GM12801 (cell line): ENCODE results near the gene C5orf34.

Experiments
- TF ChIP-seq, protein P1 (sequence below): IDR thresholded peaks from one replicate; pipeline ENCODE4 v1.5.1; 2011; ENCODE audit warnings: control low read depth; ENCODE audit not compliant: insufficient read length; ENCODE audit errors: extremely low read depth

C5orf34 gene

DNA sequence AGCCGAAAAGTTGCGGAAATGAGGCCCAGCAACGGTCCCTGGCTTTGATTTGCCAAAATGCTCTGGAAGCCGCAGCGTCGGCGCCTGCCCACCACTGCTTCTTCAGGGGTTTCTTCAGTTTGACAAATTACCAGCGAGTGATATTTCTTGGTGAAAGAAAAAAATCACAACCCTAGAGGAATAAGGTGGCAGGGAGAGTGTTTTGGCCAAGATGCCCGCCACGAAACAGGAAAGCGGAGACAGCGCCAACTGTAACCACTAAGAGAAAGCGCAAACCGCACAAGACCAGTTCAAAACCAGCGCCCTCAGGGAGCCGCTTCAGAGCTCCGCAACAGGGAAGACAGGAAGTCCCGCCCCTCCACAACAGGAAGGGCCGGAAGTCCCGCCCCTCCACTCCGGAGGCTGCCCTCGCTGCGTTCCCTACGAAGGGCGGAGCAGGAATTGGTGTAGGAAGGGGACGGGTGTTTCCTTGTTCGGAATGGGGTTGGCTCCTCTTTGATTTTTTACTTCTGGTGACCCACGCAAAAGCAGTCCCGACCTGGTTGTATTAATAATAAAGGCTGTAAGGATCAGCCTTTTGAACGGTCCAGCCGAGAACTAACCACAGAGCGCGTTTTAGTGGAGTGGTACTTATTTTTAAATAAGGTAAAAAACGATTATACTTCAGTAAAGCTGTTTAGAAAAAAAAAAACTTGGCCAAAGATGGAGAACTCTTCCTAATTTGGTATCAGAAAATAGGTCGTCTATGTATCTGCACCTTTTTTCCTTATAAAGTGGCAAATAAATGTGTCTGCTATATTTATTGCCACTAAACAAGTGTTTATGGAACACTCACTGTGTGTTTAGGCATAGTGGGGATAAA is at the start of gene C5orf34:
Gene C5orf34 (minus strand): TSS at position 333 of the 862 bp plus-strand sequence. CDS start 5,809 bp downstream, outside the sequence.
- TF ChIP-seq, protein P1, sequence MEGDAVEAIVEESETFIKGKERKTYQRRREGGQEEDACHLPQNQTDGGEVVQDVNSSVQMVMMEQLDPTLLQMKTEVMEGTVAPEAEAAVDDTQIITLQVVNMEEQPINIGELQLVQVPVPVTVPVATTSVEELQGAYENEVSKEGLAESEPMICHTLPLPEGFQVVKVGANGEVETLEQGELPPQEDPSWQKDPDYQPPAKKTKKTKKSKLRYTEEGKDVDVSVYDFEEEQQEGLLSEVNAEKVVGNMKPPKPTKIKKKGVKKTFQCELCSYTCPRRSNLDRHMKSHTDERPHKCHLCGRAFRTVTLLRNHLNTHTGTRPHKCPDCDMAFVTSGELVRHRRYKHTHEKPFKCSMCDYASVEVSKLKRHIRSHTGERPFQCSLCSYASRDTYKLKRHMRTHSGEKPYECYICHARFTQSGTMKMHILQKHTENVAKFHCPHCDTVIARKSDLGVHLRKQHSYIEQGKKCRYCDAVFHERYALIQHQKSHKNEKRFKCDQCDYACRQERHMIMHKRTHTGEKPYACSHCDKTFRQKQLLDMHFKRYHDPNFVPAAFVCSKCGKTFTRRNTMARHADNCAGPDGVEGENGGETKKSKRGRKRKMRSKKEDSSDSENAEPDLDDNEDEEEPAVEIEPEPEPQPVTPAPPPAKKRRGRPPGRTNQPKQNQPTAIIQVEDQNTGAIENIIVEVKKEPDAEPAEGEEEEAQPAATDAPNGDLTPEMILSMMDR = no peak

DNA sequence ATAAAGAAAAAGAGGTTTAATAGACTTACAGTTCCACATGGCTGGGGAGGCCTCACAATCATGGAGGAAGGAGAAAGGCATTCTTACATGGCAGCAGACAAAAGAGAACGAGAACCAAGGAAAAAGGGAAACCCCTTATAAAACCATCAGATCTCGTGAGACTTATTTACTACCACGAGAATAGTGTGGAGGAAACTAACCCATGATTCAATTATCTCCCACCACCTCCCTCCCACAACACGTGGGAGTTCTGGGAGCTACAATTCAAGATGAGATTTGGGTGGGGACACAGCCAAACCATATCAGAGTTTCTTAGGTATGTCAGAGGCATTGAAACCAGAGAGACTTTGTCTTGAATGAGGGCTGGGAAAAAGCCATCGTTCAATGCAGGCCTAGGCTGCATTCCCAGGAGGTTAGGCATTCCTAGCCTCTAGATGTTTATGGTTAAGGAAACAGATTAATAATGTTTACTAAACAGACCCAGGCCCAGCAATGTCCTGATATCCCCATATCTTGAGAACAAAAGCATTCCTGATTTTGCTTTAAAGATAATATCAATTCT is 49.4 kb upstream of the C5orf34 start:
- TF ChIP-seq, protein P1 = no peak

DNA sequence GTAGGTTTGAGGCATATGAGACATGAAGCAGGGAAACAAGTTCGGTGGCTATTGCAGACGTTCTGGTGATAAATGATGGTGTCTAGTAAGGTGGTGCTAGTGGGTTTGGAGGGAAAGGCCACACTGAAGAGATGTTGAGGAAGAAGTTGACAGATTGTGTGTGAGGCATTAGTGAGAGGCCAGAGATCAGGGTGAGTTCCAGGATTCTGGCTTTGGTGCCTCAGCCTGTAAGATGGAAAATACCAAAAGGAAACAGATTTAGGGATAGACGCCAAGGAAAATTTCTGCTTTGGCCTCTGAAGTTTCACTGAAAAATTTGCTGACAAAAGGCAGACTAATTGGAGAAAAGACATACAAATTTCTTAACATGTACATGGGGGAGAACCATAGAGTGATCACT is 48.4 kb upstream of the C5orf34 start:
- TF ChIP-seq, protein P1 = no peak

GRCh38 chr5:43561356-43561755 is 46.4 kb upstream of the C5orf34 start:
- TF ChIP-seq, protein P1 = no peak

DNA sequence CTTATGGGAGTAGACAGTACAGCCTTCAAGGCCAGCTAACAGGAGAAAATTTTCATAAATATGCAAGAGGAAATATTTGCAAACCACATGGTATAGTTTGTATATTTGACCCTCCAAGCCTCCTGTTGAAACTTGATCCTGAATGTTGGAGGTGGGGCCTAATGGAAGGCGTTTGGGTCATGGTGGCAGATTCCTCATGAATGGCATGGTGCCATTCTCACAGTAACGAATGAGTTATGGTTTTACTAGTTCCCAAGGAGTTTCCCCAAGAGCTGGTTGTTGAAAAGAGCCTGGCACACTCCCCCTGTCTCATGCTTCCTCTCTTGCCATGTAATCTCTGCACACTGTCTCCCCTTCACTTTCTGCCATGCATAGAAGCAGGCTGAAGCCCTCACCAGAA is 45.2 kb upstream of the C5orf34 start:
- TF ChIP-seq, protein P1 = no peak

- TF ChIP-seq, protein P1 = no peak
These were observed 42.1 kb upstream of the C5orf34 start, which contains the start of gene PAIP1 for GRCh38 chr5:43556857-43557542. PAIP1 (minus strand) TSS chr5:43557077; CDS start chr5:43556846, 231 bp downstream.
